Right renal pelvis (tissue), 4 donors: ENCODE results near the gene LSR. TPM values are rescaled to one million over a fixed set of nuclear protein-coding genes. Genes with fewer than 3 reads are reported as not detected.

ENCODE experiments used
- DNase-seq, 4 donors: peaks; one replicate each; pipeline ENCODE4 v3.0.0-alpha.2; 2013; ENCODE audit warnings: low read depth in 4 of 4, low spot score in 3 of 4, missing footprints in 1 of 4
- polyA plus RNA-seq, 4 donors: library from polyadenylated mRNA; unstranded; fragments of 120-200 nt; gene quantifications; one replicate each; pipeline ENCODE4 v1.2.1, GENCODE V29; 2013; ENCODE audit not compliant: insufficient read length in 4 of 4

The LSR gene
- polyA plus RNA-seq, 4 donors, result 52.3 to 69.7 (median 52.8) TPM

DNA sequence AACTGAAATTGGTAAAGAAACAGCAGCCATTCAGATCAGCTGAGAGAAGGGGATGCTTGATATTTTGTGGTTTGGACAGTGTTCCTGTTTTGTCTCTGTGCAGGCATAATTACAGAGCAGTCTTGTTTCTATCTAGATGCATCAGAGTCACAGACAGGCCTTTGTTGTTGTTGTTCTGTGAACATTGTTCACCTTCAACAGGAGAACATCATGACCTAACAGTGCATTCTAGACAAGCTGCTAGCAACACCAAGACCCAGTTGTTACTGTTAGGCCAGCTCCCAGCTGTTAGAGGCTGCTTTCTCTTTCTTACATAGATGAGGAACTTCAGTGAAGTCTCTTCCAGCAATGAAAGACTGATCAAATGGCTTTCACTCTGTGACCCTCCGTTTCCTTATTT, 8.5 kb upstream of the LSR start:
- DNase-seq, result no peak

GRCh38 chr19:35241417-35241816, 7.4 kb upstream of the LSR start:
- no peak for DNase-seq

DNA sequence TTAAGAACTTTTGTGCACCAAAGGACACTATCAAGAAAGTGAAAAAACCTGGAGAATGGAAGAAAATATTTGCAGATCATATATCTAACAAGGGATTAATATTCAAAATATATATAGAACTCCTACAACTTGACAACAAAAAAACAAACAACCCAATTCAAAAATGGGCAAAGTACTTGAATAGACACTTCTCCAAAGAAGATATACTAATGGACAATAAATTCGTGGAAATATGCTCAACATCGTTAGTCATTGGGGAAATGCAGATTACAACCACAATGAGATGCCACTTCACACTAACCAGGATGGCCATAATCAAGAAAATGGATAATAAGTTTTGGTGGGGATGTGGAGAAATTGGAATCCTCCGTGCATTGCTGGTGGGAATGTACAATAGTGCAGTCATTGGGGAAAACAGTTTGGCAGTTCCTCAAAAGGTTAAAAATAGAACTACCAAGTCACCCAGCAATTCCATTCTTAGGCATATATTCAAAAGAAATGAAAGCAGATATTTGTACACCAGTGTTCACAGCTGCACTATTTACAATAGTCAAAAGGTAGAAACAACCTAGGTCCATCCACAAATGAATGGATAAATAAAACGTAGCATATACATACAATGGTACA, 2.2 kb upstream of the LSR start:
- DNase-seq, result no peak

- peak; percentile 76 to 90 (median 84) for DNase-seq
Observed at GRCh38 chr19:35247526-35248309, 1.1 kb upstream of the LSR start.

DNA sequence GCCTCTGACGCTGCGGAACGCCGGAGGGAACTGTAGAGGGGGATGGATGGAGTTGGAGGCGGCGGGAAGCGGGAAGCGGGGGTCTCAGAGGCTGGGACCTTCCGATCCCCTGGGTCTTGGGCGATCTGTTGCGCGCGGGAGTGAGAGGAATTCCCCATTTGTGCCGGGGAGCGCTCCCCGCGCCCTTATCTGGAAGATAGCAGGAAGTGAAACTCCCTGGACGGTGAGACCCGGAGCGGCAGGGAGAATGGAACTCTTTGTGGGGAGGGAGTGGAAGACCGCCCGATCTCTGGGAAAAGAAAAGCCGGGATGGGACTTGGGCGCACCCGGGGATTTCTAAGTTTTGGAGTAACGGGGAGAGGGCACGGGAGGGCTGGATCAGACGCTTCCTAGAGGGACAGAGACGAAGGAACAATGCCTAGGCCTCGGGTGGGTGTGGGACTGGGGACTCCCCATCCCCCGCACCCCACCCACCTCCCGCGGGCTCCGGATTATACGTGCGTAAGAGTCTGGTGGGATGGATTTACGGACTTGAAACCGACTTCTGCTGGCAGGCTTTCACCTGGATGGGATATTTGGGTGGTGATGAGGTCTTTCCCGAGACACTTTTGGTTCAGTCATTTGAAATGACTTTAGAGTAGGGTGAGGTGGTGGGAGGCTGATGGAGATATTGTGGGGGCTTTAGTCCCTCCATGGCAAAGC, 495 bp downstream of the LSR start:
- no peak for DNase-seq

DNA sequence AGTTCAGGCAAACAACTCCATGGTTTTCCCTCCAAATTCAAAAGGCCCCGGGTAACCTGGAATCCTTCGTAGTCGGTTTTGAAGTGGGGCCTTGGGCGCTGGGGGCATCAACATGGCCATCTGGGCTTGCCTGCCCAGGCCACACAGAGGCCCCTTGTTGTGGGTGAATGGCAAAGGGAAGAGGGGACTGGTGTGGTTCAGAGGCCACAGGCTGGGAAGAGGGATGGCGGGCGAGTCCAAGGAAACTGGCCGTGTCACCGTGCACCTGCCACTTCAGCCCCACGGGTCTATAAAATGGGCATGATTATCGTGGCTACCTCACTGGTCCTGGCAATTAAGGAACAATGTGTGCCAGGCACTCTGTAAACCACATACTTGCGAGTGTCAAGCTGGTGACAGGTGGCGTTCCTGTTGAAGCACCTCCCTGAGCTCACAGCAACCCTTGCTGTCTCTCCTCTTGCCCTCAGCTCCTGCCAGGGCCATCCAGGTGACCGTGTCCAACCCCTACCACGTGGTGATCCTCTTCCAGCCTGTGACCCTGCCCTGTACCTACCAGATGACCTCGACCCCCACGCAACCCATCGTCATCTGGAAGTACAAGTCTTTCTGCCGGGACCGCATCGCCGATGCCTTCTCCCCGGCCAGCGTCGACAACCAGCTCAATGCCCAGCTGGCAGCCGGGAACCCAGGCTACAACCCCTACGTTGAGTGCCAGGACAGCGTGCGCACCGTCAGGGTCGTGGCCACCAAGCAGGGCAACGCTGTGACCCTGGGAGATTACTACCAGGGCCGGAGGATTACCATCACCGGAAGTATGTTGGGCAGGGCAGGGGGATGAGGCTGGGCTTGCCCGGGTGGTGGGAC, 1.3 kb downstream of the LSR start:
- no peak for DNase-seq

DNA sequence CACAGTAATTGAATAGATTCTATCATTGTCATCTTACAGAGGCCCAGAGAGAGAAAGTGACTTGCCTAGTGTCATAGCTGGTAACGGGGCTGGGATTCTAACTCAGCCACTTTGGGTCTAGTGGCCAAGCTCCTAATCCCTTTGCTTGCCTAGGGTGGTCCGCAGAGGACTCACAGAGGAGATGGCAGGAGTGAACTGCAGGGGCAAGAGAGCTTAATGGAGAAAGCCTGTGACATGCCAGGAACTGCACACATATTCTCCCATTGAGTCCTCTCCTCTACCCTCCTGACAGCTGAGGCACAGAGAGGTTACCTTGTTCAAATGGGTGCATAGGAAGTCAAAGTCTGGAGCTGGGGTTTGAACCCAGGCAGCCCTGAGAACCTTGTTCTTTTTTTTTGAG, 2.7 kb downstream of the LSR start:
- no peak for DNase-seq

DNA sequence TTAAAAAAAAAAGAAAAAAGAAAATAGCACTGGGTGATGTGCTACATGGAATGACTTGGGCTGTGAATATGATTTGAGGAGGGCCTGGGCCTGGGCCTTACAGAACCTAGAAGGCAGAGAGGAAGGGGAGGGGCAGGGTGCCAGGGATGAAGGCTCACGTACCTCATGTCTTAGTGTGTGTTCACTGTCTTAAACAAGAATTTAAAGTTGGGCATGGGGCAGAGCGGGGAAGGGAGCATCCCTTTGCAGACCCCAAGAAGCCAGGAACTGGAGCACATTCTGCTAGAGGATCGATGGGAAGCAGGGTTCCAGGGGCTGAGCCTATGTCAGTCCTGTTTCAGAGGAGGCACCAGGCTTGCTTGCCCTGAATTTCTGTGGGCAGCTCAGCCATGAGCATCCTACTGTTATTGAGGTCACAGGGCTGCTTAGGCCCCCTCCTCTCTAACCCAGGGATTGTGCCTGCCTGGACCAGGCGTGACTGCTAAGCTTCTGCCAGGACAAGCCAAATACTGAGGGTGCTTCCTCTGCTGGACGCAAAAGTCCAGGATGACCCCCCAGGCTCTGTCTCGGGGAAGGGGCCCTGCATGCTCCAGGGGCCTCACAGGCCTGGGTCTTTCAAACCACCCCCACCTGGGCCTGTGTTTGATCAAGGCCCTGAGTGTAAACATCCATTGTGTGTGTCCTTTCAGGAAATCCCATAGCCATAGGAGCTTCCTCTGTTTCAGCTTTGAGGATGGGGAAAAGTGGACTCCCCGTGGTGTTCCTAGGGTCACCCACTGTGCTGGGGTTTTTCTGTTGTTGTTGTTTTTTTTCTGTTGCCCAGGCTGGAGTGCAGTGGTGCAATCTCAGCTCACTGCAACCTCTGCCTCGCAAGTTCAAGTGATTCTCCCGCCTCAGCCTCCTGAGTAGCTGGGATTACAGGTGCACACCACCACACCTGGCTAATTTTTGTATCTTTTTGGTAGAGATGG, 4.8 kb downstream of the LSR start:
- DNase-seq, result no peak

- DNase-seq, result no peak
Observed at GRCh38 chr19:35254341-35255297, 5.8 kb downstream of the LSR start.

DNA sequence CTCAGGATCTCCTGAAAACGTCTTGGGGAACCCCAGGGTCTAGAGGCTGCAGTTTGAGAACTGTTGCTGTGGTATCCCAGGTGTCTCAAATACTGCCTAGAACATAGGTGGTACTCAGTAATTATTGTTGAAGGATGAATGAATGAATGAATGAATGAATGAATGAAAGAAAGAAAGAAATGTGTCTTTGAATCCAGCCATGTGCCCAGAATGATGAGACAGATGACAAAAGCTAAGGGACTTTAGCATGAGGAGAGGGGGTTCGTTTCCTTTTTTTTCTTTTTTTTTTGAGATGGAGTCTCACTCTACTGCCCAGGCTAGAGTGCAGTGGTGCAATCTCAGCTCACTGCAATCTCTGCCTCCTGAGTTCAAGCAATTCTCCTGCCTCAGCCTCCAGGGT, 7.8 kb downstream of the LSR start:
- DNase-seq, result no peak

DNA sequence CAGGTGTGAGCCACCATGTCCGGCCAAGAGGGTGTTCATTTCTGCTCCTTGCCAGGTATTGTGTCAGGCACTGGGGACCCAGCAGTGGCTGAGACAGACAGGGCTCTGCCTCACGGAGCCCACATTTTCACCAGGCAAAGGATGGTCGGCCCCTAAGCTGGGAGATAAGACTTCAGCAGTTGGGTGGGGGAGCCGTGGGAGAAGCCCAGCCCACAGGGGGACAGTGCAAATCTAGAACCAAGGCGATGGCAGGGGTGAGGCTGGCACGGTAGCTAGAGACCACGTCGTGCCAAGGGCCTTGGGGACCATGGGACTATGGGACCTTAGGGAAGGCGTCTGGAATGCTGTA, 8.3 kb downstream of the LSR start:
- DNase-seq, result no peak

DNA sequence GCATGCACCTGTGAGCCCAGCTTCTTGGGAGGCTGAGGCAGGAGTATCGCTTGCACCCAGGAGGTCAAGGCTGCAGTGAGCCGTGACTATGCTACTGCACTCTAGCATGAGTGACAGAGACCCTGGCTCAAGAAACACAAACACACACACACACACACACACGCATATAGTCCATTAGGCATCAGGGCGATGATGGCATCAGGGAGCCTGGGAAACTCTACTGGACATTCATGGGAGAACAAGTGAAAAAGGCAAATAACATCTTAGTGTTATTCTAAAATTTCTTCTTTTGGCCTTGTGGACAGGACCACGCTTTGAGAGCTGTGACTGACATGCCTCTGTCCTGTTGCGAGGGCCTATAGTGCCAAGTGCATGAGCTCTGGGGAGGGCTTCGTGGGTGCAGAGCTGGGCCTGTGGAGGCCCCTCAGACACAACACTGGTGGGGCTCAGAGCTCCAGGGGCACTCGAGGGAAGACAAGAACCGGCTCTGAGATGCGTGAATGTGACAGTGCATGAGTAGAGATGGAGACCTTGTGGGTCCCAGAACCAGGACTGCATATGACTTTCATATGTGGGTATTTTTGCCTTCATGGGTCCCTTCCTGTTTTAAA, 12.0 kb downstream of the LSR start:
- DNase-seq, result no peak

DNA sequence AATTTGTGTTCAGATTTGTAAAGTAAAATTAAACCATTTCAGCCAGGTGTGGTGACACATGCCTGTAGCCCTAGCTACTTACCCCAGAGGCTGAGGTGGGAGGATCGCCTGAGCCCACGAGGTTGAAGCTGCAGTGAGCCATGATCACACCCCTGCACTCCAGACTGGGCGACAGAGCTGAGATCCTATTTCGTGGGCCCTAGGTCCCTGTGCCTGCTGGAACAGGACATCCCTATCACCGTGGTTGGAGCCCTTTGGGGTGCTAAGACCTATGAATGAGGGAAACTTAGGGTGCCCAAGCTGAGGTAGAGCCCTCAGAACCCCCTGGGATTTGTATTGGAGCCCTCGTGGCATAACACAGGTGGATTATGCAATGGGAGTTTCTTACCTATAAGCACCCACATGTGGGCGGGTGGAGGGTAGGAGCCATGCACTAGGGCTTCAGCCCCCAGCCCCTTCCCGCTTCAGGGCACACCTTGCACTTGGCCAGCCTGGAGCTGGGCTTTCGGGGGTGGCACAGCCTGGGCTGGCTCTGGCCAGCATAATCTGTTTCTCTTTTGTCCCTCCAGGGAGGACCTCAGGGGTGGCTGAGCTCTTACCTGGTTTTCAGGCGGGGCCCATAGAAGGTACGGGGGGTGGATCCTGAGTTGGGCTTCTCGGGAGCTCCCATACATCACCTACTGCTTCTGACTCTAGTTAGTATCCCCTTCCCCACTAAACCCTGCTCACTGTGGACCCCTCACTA, 12.7 kb downstream of the LSR start:
- no peak for DNase-seq

DNA sequence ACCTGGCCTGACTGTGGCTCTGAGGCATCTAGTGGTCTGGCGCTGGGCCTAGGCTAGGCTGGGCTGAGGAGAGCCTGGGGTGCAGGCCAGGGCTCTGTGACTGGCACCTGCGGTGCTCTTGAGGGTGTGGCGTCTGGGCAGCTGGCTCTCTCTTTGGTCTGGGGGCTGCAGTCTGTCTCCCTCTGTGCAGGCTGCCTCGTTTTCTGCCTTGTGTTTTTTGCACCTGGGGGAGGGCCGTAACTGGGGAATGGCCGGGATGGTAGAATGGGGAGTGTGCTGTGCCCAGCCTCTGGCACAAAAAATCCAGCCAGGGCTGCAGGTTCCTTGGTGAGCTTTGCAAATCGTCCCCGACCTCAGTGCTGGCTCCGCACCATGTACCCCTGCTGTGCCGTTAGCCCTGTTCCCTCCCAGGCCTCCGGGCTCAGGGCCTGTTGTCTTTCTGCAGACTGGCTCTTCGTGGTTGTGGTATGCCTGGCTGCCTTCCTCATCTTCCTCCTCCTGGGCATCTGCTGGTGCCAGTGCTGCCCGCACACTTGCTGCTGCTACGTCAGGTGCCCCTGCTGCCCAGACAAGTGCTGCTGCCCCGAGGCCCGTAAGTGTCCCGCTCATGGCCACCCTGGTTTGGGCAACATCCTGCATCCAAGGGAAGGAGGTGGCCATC, 13.4 kb downstream of the LSR start:
- DNase-seq, result no peak

DNA sequence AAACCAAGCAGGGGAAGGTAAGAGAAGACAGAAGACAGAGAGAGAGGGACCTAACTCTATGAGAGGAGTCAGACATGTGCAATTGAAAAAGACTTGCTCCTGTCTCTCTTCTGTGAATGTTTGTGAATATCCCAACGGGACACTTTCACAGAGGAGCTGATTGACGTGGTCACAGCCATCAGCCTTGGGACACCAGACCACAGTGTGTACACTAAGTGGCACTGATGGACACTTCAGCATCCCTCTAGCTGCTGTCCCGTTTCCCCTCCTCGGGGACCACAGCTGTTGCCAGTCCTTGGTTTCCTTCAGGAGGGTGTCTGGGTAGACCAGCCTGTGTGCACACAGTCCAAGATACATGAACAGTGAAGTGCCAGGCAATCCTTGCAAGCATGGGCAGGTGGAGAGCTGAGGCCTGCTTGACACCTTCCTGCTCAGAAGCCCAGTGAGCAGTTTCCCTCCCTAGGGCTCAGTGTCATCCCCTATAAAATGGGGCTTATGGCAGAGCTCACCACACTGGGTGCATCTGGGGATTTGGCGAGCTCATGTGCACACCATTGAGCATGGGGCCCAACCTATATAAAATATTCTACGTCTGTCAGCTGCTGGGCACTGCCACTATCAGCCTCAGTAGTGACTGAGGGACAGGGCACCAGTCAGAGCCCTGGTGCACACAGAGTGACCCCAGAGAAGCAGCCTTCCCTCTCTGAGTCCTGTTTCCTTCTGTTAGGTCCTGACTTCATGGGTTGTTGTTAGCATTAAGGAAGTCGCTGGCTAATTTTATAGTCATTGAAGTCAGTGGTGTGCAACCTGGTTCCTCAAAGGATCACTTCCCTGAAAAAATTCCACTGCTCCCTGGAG, 15.7 kb downstream of the LSR start:
- no peak for DNase-seq
